Endodermal cell (in vitro differentiated cells): Measurements from ENCODE around the gene CASP2. TPM values are rescaled to one million over a fixed set of nuclear protein-coding genes. Genes with fewer than 3 reads are reported as not detected.

Experiments
- DNase-seq: peaks from one replicate; pipeline ENCODE4 v3.0.0-alpha.2; 2017
- H3K27ac ChIP-seq: 2 replicates; pipeline ENCODE4 v1.5.1; 2013; ENCODE audit warnings: mild to moderate bottlenecking, low read depth, low read length, moderate library complexity
- H3K27me3 ChIP-seq: 2 replicates; pipeline ENCODE4 v1.6.1; 2013; ENCODE audit warnings: mild to moderate bottlenecking, low read length, moderate library complexity; ENCODE audit not compliant: insufficient read depth, control insufficient read depth, poor library complexity, severe bottlenecking
- H3K36me3 ChIP-seq: 2 replicates; pipeline ENCODE4 v1.7.0; 2013; ENCODE audit warnings: mild to moderate bottlenecking, low read length, moderate library complexity; ENCODE audit not compliant: control insufficient read depth, insufficient read depth
- H3K4me1 ChIP-seq: one replicate; pipeline ENCODE4 v1.7.0; 2013; ENCODE audit warnings: low read length; ENCODE audit not compliant: control insufficient read depth, insufficient read depth
- H3K4me3 ChIP-seq: 2 replicates; pipeline ENCODE4 v1.5.1; 2013; ENCODE audit warnings: mild to moderate bottlenecking, low read length, moderate library complexity
- H3K9ac ChIP-seq: 2 replicates; pipeline ENCODE4 v1.6.1; 2013; ENCODE audit warnings: mild to moderate bottlenecking, low read length, moderate library complexity; ENCODE audit not compliant: poor library complexity, severe bottlenecking; ENCODE audit errors: extremely low read depth
- H3K9me3 ChIP-seq: 2 replicates; pipeline ENCODE4 v1.6.1; 2013; ENCODE audit warnings: mild to moderate bottlenecking, low read length, moderate library complexity; ENCODE audit not compliant: control insufficient read depth
- H3K27ac Mint-ChIP-seq: 2 replicates; pipeline ENCODE4 v1.8.0; 2020; ENCODE audit warnings: mixed read lengths
- H3K27me3 Mint-ChIP-seq: 2 replicates; pipeline ENCODE4 v1.8.0; 2021; ENCODE audit warnings: mild to moderate bottlenecking, mixed read lengths; ENCODE audit not compliant: insufficient read depth
- H3K36me3 Mint-ChIP-seq: 2 replicates; pipeline ENCODE4 v1.8.0; 2020; ENCODE audit warnings: low read depth, mixed read lengths
- H3K4me1 Mint-ChIP-seq: 2 replicates; pipeline ENCODE4 v1.8.0; 2020; ENCODE audit warnings: mixed read lengths
- H3K4me3 Mint-ChIP-seq: 2 replicates; pipeline ENCODE4 v1.8.0; 2020; ENCODE audit warnings: mild to moderate bottlenecking, moderate library complexity, mixed read lengths
- H3K9me3 Mint-ChIP-seq: 2 replicates; pipeline ENCODE4 v1.8.0; 2020; ENCODE audit warnings: mild to moderate bottlenecking, mixed read lengths
- WGBS, 2 experiments: methylation state at CpG; one replicate each; pipeline versions ENCODE4 v1.1.5 to v1.1.7; 2013; ENCODE audit warnings: missing lambda C conversion rate in 2 of 2, mixed read lengths in 1 of 2; ENCODE audit not compliant: insufficient coverage in 1 of 2, insufficient read length in 1 of 2; 5-methylcytosine and 5-hydroxymethylcytosine counted together
- total RNA-seq, 2 donors: library from RNA; stranded (reverse); fragmentation: NEBNext Ultra II Directional in 1 of 2; extraction: Animal tissue kit (Norgen Biotek cat#: 25700) in 1 of 2; gene quantifications; 2 replicates in 1 of 2; 3 replicates in 1 of 2; pipeline ENCODE4 v1.2.1, GENCODE V29; 2021
- TF ChIP-seq, protein P1 (sequence below): fragments of 200-600 bp; sonication (generic); conservative IDR thresholded peaks from 2 replicates; pipeline ENCODE4 v1.5.0; 2021; ENCODE audit warnings: antibody characterized with exemption, mild to moderate bottlenecking

Gene CASP2
- total RNA-seq, 2 donors from 2014 or later: 47.9 to 48.3 TPM

DNA sequence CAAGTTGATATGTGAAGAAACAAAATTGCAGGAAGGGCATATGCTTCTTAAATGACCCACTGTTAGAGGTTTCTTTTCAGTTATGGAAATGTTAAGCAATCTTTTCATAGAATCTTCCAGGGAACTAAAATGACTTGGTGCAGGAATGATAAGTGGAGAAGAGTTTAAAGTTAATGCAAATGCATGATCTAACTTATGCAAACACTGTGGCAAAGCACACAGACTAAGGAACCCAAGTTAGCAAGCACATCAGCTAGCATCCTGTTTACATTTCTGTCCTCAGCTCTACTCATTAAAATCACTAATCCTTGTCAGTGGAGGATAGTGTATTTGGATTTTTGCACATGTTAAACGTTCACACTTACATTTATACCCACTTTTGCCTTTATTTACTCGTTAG, 37.1 kb downstream of the CASP2 start:
- no peaks in the 10 kb centered on the region for H3K9me3 ChIP-seq
- Mint-ChIP-seq H3K9me3 (no peaks in the 10 kb centered on the region), H3K4me3 (no peak overlapping the region), H3K27me3 (peaks cover 11% of the 10 kb centered on the region), H3K27ac (no peak overlapping the region), H3K4me1 (peaks cover 12% of the 10 kb centered on the region), H3K36me3 (no peaks in the 10 kb centered on the region)
- no peaks in the 10 kb centered on the region for H3K4me1 ChIP-seq
- no peak overlapping the region for H3K27ac ChIP-seq
- no peak overlapping the region for H3K4me3 ChIP-seq
- no peaks in the 10 kb centered on the region for H3K36me3 ChIP-seq
- no peak overlapping the region for H3K9ac ChIP-seq
- H3K27me3 ChIP-seq: no peaks in the 10 kb centered on the region
- 75% methylated on average over 1 of the region's 2 CpGs; no CpG with 5 or more reads in 1 of the 2 experiments for WGBS, 2 experiments
- DNase-seq: no peak
- TF ChIP-seq, protein P1, sequence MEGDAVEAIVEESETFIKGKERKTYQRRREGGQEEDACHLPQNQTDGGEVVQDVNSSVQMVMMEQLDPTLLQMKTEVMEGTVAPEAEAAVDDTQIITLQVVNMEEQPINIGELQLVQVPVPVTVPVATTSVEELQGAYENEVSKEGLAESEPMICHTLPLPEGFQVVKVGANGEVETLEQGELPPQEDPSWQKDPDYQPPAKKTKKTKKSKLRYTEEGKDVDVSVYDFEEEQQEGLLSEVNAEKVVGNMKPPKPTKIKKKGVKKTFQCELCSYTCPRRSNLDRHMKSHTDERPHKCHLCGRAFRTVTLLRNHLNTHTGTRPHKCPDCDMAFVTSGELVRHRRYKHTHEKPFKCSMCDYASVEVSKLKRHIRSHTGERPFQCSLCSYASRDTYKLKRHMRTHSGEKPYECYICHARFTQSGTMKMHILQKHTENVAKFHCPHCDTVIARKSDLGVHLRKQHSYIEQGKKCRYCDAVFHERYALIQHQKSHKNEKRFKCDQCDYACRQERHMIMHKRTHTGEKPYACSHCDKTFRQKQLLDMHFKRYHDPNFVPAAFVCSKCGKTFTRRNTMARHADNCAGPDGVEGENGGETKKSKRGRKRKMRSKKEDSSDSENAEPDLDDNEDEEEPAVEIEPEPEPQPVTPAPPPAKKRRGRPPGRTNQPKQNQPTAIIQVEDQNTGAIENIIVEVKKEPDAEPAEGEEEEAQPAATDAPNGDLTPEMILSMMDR: no peak

DNA sequence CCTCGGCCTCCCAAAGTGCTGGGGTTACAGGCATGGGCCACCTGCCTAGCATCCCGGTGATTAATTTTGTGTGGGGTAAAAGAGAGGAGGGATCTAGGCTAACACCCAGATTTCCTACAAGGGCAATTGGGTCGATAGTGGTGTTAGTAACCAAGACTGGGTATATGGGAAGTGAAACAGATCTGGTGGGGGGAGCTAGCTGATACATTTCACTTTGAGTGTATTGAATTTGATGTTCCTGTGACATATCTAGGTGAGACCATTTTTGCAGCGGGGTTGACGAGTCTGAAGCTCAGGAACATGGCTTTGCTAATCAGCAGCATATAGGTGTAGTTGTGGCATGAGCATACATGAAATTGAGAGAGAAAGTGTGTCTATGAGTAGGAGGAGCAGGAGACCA, 39.8 kb downstream of the CASP2 start:
- Mint-ChIP-seq H3K27ac (no peak overlapping the region), H3K4me1 (peaks cover 12% of the 10 kb centered on the region), H3K36me3 (no peaks in the 10 kb centered on the region), H3K4me3 (no peak overlapping the region), H3K9me3 (no peaks in the 10 kb centered on the region), H3K27me3 (peaks cover 16% of the 10 kb centered on the region)
- no peaks in the 10 kb centered on the region for H3K9me3 ChIP-seq
- no peaks in the 10 kb centered on the region for H3K36me3 ChIP-seq
- no peak overlapping the region for H3K9ac ChIP-seq
- no peak for DNase-seq
- H3K4me1 ChIP-seq: no peaks in the 10 kb centered on the region
- TF ChIP-seq, protein P1: no peak
- no peak overlapping the region for H3K27ac ChIP-seq
- WGBS, 2 experiments: 90 to 92% methylated on average over 3 to 5 of the region's 5 CpGs
- H3K4me3 ChIP-seq: no peak overlapping the region
- H3K27me3 ChIP-seq: no peaks in the 10 kb centered on the region

DNA sequence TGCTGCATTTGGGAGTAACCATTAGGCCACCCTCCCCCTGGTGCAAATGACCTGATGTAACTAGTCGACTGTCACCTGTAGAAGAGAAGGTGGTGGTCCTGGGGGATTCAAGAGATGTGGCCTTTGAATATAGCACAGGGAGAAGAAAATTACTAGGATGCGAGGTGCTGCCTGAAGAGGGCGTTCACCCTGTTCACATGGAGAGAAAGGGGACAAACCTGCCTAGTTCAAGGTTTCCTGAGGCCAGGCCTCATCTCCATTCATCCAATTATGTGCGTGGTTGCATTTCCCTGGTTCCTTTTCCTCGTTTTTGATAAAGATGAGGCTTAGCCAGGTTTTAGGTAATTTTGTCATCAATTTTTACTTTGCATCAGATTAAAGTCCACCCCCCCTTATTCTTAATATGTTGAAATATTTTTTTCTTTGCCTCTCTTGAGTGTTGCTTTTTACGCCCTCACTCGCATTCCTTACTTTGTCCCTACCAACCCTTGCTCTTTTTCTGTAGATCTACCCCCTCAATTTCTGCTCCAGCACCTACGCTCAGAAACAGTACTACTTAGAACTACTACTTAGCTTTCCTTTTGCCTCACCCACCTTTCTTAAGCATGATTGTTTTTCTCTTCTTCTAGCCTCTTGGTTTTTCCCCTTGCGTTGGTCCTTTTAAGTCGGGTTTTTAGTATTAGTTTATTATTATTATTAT, 41.5 kb downstream of the CASP2 start:
- H3K36me3 ChIP-seq: no peaks in the 10 kb centered on the region
- no peak for DNase-seq
- Mint-ChIP-seq H3K36me3 (no peaks in the 10 kb centered on the region), H3K27me3 (peaks cover 14% of the 10 kb centered on the region), H3K27ac (no peak overlapping the region), H3K4me3 (no peak overlapping the region), H3K4me1 (peaks cover 12% of the 10 kb centered on the region), H3K9me3 (no peaks in the 10 kb centered on the region)
- H3K27me3 ChIP-seq: no peaks in the 10 kb centered on the region
- no peaks in the 10 kb centered on the region for H3K4me1 ChIP-seq
- no peak overlapping the region for H3K27ac ChIP-seq
- H3K4me3 ChIP-seq: no peak overlapping the region
- no peak overlapping the region for H3K9ac ChIP-seq
- 93 to 95% methylated on average over 7 to 8 of the region's 10 CpGs for WGBS, 2 experiments
- TF ChIP-seq, protein P1: peak; percentile 45
- H3K9me3 ChIP-seq: no peaks in the 10 kb centered on the region
